HG02763 (cell line): Measurements from ENCODE around the gene INPP4B.

Source experiments
- ATAC-seq: cut with Tn5 transposase; IDR thresholded peaks from one replicate; pipeline ENCODE4 v1.9.1; 2021; ENCODE audit warnings: mild to moderate bottlenecking, moderate library complexity; ENCODE audit not compliant: unreplicated experiment

Gene INPP4B

DNA sequence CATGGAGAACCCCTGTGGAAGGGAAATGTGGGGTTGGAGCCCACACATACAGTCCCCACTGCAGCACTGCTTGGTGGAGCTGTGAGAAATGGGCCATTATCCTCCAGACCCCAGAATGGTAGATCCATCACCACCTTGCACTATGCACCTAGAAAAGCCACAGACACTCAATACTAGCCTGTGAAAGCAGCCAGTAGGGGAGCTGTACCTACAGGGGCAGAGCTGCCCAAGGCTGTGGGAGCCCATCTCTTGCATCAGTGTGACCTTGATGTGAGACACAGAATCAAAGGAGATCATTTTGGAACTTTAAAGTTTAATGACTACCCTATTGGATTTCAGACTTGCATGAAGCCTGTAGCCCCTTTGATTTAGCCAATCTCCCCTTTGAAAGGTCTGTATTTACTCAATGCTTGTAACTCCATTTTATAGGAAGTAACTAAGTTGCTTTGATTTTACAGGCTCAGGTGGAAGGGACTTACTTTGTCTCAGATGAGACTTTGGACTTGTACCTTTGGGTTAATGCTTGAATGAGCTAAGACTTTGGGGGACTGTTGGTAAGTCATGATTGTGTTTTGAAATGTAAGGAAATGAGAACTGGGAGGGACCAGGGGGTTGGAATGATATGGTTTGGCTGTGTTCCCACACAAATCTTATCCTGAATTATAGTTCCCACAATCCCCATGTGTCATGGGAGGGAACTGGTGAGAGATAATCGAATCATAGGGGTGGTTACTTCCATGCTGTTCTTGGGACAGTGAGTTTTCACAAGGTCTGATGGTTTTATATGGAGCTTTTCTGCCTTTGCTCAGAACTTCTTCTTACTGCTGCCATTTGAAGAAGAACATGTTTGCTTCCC is 352.6 kb downstream of the INPP4B start:
- ATAC-seq = no peak

DNA sequence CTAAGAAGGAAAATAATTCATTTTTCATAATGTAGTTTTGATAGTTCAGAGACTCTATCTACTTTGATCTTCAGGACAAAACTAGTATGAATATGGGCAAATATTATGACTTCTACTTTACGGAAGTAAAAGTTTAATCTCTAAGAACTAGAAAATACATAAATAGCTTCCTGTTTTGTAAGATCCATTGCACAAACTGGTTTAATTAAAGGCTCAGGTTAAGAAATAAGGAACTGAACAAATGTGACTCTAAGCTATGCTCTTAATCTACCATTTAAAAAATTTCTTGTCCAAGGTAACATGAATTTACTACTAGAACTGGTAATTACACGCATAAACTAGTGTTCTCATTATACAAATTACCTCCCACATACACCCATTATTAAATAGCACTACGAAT is 360.6 kb downstream of the INPP4B start:
- ATAC-seq = no peak

DNA sequence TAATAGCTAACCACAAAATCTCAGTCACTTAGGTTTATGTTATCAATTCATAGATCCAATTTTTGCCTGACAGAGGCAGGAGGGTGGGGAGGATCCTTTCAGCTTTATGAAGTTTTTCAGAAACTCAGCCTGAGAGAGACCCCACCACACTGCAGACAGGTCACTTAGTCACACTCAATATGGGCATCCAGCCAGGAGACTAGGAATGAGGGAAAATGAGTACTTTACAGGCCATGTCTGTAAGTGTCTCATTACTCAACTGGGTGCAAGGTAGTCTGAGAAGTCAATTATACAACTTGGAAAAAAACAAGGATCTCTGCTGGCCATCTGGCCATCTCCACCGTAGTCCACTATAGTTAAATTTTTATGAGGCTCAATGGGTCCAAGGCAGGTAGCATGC is 365.9 kb downstream of the INPP4B start:
- ATAC-seq = no peak

DNA sequence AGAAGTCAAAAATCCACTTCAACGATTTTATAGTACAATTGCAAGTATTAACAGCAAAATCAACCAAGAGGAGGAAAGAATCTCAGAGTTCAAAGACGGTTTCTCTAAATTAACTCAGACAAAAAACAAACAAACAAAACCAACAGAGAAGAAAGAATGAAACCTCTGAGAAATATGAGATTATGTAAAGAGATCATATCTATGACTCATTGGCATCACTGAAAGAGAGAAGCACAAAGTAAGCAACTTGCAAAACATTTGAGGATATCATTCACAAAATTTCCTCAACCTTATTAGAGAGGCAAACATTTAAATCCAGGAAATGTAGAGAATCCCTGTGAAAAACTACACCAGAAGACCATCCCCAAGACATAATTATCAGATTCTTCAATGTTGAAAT is 370.4 kb downstream of the INPP4B start:
- no peak for ATAC-seq

DNA sequence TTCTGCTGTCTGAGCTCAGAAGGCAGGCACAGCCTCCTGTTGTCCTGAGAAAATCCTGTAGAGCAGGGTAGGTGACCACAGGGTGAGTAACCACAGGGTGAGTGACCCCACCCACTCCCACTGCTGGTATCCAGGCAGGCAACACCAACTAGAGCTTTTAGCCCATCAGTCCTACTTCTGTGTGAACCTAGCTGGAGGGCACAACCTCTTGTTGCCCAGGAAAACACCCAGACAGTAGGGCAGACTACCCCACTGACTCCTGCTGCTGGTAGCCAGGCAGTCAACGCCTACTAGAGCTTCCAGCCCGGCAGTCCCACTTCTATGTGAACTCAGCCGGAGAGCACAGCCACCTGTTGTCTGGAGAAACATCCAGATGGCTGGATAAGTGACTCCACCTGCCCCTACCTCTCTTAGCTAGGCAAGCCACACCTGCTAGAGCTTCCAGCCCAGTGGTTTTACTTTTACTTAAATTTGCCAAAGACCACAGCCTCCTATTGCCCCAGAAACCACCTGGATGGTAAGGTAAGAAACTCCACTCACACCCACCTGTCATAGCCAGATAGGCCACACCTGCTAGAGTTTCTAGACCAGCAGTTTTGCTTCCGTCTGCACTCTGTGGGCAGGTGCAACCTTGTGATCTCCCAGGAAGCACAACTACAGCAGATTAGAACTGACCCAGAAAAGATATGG is 371.6 kb downstream of the INPP4B start:
- no peak for ATAC-seq

DNA sequence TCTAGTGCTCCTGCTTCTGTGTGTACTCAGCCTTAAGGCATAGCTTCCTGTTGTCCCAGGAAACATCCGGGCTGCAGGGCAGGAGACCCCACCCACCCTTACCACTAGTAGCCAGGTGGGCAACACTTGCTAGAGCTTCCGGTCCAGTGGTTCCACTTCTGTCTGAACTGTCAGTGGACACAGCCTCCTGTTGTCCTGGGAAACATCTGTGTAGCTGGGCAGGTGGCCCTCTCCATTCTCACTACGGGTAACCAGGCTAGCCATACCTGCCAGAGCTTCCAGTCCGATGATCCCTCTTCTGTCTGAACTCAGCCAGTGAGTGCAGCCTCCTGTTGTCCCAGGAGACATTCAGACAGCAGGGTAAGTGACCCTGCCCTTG is 372.2 kb downstream of the INPP4B start:
- ATAC-seq = no peak

DNA sequence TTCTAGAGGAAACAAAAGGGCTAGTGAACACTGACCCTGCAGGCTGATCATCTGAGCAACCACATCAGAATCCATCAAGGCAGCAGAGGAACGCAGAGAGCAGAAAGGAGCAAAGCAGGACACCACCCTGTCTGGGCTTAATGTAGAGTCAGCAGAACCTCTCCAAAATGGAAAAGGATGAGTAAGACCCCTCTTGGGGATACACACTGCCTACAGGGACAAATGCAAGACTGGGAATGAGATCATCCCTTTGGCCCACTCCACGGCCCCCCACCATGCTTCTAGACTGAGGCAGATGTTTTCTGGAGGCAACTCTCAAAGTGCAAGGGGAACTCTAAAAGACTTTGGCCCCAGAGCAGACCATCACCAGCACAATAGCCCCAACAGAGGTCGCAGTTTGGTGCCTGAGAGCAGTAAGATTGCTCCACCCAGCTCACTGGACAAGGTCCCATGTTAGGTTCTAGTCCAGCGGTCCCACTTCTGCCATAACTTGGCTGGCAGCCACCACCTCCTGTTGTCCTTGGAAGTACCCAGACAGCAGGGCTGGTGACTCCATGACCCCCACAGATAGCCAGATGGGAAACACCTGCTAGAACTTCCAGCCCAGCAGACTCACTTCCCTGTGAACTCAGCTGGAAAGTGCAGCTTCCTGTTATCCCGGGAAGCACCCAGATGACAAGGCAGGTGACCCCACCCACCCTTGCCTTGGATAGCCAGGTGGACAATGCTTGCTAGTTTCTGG is 372.7 kb downstream of the INPP4B start:
- no peak for ATAC-seq

DNA sequence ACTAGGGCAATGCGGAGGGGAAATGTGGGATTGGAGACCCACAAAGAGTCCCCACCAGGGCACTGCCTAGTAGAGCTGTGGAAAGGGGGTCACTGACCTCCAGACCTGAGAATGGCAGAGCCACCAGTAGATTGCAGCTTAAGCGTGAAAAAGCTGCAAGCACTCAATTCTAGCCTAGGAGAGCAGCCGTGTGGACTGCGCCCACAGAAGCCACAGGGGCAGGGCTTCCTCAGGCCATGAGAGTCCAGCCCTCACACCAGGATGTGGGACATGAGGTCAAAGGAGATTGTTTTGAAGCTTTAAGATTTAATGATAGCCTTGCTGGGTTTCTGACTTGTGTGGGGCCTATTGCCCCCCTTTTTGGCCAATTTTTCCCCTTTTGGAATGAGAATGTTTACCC is 379.0 kb downstream of the INPP4B start:
- no peak for ATAC-seq

DNA sequence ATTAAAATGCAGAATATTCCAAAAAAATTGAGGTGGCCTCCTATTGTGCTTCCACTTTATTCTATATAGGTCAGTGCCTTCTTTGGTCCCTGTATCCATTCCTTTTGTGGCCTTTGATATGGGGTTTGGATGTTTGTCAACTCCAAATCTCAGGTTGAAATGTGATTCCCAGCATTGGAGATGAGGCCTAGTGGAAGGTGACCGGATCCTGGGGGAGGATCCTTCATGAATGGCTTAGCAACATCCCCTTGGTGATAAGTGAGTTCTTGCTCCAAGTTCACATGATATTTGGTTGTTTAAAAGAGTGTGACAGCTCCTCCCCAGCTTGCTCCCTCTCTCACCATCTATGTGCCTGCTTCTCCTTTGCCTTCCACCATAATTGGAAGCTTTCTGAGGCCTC is 380.6 kb downstream of the INPP4B start:
- ATAC-seq = no peak

DNA sequence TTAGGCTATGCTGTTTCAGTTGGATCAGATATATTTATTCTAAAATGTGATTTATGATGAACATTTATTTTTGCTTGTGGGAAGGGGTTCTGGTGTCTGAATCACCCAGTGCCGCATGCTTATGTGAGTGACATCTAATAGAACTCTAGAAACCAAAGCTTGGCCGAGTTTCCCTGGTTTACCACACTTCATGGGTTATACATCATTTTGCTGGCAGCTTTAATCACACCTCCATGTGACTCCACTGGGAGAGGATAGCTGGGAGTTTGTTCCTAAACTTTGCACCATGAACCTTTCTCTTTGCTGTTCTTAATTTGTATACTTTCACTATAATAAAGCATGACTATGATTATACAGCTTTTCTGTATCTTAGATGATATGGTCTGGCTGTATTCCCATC is 382.9 kb downstream of the INPP4B start:
- no peak for ATAC-seq

DNA sequence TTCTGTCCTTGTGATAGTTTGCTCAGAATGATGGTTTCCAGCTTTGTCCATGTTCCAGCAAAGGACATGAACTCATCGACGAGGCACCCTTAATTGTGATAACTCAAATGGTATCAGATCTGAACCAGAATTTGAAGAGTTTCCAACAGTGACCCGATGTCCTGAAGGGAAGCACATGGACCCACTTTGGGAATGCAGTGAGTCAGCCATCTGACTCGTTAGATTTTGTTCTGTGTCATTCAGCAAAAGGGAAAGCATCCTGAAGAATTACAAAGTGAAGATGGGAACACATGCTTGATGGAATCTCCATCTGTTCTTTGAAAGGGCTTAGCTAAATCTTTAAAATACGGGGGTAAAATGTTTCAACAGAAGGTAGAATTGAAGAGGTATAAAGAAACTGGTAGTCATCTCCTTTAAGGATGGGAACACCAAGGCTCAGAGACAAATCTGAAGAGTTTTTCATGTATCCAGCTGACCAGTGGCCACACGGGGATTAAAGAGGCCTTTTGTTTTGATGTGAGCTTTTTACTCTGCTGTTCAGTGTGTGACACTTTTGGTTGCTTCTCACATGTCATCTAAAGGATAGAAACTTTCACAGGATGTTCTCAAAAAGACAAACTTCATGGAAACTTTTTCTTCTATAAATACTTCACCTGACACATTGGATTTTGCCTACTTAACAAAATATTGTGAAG is 393.8 kb downstream of the INPP4B start:
- no peak for ATAC-seq

DNA sequence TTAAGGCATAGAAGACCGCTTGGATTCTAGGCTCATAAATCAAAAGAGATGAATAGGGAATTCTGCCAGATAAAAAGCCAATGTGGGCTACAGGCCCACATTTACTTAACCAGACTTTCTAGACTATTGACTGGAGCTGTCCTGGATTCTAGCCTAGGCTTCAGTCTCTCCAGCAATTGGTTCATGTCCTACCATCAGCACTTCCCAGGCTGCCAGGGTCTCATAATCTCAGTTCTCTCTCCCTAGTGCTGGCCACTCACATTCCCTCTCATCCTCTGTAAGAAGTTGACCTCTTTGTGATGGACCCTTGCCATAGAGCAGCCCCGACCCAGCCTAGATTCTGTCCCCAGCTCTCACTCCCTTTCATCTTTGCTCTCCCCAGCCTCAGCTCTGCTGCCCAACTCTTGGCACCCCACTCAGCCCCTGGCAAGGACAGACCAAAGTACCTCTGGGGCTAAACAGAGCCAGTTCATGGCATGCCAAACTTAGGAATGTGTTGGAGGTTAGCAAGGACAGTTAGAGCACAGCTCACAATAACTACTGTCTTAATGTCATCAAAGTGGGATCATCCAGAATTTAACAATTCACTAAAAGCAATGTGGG is 396.2 kb downstream of the INPP4B start:
- no peak for ATAC-seq

DNA sequence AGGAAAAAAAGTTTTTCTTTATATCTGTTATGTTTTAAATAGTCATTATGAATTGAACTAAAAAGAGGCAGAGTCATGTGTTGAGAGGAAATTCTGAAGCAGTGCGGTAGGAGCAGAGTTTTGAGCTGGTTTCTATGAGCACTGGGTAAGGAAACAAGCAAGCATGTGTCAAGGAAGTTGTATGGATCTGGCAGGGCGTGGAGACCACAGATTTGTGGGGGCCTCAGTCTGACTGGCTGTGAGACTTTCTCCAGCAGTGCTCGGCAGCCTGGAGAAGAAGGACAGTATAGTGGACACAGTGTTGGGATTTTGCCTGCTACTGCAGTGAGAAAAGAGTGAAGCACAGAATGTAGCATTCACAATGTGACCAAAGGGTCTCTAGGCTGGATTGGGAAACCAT is 399.1 kb downstream of the INPP4B start:
- no peak for ATAC-seq

DNA sequence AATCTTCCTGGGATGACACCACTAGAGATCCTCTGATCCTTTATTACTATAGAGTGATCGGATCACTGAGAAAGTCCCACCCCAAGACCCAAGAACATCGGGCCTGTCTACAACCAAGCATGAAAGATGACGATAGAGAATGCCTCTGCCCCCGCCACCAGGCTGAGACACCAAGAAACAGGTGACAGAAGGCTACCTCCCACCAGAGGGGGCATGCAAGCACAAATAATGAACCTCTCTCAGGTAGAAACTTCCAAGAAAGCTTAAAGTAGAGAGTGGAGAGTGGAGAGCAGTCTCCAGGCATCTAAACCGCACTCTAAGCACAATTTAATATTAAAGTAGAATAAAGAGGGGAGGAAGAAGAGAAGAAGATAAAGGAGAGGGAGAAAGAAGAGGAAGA is 402.6 kb downstream of the INPP4B start:
- no peak for ATAC-seq

DNA sequence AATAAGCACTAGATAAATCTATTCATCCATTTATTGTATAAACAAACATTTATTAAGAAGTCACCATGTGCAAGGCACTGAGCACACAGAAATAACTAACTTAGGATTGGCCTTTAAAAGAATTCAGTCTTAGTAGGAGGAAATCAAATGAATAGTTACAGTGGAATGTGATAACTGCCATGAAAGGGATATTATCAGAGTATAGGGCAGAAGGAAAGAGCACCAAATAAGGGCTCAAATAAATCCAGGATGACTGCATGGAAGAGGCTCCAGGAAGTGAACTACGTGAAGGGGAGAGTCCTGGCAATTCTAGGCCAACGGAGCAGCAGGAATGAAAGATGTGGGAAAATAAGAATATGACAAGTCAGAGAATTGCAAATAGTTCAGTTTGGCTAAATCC is 406.0 kb downstream of the INPP4B start:
- ATAC-seq = no peak

DNA sequence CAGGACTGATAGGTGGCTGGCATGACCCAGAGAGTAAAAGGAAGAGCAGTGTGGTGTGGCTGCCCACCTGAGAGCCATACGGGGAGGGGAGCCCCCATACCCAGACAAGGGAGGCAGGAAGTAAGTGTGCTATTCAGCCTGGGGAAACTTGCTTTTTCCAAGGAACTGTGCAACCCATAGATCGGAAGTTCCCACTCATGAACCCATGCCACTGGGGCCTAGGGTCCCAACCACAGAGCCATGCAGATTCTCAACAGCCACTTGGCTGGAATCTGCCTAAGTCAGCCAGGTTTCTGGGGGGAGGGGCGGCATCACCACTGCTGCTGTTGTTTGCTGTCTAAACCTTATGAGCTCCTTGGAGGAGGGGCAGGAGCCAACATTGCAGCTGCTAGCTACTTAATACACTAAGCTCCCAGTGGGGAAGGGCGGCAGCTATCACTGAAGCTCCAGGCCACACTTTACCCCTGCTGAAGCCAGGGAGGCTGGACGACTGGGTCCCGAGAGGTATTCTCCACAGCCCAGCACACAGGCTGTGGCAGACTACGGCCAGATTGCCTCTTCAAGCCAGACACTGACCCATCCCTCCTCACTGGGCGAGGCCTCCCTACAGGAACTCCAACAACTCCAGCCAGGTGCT is 410.4 kb downstream of the INPP4B start:
- ATAC-seq = no peak

DNA sequence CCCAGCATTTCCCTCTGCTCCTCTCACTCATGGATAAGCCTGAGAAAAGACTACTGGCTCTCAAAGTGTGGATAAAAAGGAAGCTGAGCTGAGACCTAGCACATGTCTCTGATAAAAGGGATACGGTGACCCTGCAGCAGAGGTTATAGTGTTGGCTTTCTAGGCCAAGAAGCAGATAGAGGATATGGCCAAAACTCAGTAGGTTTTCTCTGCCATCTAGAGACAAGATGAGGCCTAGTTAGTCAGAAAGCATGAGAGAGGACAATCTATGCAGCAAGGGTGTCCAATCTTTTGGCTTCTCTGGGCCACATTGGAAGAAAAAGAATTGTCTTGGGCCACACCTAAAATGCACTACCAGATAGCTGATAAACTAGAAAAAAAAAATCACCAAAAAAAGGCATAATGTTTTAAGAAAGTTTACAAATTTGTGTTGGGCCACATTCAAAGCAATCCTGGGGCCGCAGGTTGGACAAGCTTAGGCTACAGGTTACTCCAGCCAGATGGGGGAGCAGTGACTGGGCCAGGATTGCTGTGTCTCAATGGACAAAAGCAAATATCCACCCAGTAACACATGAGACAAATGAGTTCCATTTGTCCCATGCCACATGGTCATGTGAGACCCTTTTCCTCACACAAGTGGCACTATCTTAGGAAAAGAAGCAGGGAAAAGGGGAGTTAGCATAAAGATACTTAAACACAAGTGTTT is 411.4 kb downstream of the INPP4B start:
- ATAC-seq = no peak

DNA sequence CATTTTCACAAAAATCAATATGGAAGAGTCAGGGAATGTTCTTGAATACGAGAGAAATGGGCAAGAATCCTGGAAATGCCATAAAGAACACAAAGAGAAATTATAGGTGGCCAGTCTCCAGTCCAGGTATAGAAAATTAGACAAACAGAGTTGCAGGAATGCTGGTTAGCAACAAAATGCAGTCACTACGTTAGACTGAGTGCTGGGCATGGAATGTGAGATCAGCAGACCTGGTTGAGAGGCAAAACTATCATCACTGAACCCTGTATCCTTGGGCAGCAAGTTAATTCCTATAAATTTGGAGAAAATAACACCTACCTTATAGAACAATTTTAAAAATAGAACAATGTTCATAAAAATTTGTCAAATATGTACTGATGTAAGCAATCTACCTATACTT is 417.4 kb downstream of the INPP4B start:
- ATAC-seq = no peak

DNA sequence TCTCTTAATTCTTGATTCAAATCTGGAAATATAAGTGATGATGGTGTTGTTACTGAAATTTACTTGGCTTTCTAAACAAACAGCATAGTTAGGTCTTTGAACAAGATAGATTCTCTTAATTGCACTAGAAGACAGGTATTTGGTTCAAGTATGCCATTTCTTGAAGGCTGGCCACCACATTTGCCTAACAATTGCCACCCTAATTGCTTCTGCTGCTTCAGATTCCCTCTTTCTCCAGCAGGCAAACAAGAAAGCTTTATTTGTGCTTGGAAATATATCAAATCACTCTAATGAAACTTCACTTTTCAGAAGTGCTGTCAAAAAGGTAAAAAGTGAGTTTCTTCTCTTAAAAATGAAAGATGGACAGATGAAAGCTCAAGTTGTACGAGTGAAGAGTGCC is 418.6 kb downstream of the INPP4B start:
- no peak for ATAC-seq

DNA sequence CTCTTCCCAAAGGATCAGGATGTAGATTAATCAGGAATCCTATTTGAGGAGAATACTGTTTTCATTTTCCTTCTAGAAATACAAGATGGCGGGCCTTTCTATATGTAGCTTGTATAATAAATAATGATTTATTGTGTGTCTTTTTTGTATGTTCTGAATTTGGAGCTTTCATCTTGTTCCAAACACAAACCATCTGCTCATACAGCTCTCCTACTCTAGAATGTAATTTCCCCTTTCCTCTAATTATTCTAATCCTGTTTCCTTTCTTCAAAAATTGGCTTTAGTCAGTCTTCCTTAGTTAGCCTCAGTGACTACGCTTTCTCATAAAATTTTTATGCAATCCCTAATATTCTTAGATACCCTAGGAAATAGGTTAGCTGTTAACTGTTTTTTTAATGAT is 422.2 kb downstream of the INPP4B start:
- no peak for ATAC-seq
